RWPE1 (cell line): ENCODE measurements around the gene GSE1.

Source experiments
- CTCF ChIA-PET: fragments of 350-600 bp; sonication (Branson Sonifier 250); formaldehyde crosslinking; extraction: SDS; loops from one replicate; lab custom pipeline; 2021; lab: Yijun Ruan, JAX
- POLR2A ChIA-PET: fragments of 400-600 bp; formaldehyde crosslinking; extraction: SDS; loops from one replicate; lab custom pipeline; 2020; ENCODE audit warnings: antibody characterized with exemption; ENCODE audit not compliant: low non-redundant PET; lab: Yijun Ruan, JAX
- DNase-seq: peaks from one replicate; pipeline ENCODE4 v3.0.0; 2012; ENCODE audit warnings: low spot score
- H3K27ac ChIP-seq: fragments of 450-650 bp; 2 replicates; pipeline ENCODE4 v1.5.1; 2017
- TF ChIP-seq, protein P1 (sequence below): fragments of 450-650 bp; conservative IDR thresholded peaks from 2 replicates; pipeline ENCODE4 v1.5.1; 2017; ENCODE audit warnings: low read depth, mild to moderate bottlenecking

Gene GSE1

DNA sequence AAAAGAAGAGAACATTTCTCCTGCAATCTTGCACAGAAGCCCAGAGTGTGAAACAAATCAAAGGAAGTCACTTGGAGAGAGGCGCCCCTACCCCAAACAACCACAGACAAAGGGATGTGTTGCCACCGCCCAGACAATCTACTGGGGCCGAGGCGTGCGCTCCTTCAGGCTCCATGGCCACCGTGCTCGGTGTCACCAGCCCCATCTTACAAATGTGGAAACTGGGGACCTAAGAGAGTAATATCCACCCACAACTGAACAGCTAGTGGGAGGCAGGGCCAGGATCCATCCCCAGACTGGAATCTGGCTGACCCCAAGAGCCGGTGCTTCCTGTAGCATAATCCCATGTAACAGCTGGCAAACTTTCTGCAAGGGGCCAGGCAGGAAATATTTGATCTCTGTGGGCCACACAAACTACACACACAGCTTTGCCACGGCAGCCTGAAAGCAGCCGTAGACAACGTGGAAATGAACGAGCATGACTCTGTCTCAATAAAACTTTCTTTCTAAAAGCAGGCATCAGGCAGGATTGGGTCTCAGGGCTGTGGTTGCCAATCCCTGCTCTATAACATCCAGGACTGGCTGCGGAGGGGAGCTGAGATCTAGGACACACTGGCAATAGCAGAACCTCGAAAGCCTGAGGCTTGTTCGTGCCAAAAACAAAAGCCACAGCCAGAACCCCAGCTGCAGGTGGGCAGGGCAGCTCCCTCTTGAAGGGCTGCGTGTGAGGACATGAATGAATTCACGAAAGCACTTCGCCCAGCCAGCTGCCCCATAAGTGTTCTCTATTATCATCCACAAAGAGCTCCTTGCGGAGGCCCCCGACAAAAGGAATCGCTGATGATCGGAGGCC, 102.3 kb downstream of the GSE1 start:
- no peak for DNase-seq
- POLR2A ChIA-PET = no interaction called here
- H3K27ac ChIP-seq = peak overlapping the region; percentile 96
- TF ChIP-seq, protein P1, sequence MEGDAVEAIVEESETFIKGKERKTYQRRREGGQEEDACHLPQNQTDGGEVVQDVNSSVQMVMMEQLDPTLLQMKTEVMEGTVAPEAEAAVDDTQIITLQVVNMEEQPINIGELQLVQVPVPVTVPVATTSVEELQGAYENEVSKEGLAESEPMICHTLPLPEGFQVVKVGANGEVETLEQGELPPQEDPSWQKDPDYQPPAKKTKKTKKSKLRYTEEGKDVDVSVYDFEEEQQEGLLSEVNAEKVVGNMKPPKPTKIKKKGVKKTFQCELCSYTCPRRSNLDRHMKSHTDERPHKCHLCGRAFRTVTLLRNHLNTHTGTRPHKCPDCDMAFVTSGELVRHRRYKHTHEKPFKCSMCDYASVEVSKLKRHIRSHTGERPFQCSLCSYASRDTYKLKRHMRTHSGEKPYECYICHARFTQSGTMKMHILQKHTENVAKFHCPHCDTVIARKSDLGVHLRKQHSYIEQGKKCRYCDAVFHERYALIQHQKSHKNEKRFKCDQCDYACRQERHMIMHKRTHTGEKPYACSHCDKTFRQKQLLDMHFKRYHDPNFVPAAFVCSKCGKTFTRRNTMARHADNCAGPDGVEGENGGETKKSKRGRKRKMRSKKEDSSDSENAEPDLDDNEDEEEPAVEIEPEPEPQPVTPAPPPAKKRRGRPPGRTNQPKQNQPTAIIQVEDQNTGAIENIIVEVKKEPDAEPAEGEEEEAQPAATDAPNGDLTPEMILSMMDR = no peak
- CTCF ChIA-PET = interaction anchor here (0.6 kb wide), 1 partner anchor 1223 kb away, joined by 3 read pairs; no protein-coding TSS in a partner anchor

DNA sequence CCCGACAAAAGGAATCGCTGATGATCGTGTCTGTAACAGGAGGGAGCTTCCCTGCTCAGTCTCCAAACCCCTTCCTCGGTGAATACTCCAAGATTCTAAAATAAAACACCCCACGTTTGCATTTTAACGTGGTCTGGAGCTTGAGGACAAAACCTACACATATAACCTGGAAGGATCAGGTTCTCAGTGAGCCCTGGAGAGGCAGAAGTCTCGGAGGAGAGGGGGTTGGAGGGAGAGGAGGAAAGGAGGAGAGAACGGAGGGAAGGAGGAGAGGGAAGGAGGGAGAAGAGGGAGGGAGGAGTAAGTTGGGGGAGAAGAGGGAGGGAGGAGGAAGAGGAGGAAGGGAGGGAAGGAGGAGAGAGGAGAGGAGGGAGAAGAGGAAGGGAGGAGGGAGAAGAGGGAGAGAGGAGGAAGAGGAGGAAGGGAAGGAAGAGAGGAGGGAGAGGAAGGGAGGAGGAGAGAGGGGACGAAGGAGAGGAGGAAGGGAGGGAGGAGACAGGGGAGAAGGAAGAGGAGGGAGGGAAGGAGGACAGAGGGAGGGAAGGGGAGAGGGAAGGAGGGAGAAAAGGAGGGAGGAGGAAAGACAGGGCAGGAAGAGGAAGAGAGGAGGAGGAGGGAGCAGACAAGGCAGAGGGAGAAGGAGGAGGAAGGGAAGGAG, 103.0 kb downstream of the GSE1 start:
- TF ChIP-seq, protein P1 = no peak
- peak overlapping the region; percentile 96 for H3K27ac ChIP-seq
- ChIA-PET CTCF (no interaction called here), POLR2A (no interaction called here)
- DNase-seq = no peak

DNA sequence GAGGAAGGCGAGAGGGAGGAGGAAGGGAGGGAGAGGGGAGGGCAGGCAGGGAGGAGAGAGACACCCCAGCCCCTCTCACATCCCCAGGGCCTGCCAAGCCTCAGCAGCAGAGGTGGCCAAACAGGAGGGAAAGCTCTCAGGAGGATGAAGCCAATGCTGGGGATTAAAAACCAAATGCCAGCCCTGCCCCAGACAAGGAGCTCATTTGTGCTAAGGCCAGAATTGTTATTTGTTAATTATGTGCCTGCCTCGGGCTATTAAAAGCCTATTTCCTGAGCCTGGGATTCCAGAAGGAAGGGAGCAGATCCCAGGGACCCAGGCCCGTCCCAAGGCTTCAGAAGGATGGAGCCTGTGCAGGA, 103.5 kb downstream of the GSE1 start:
- ChIA-PET CTCF (interaction anchor here (1.1 to 1.2 kb wide), 2 partner anchors 41 to 76 kb away, joined by 3 read pairs; no protein-coding TSS in a partner anchor), POLR2A (no interaction called here)
- no peak for DNase-seq
- TF ChIP-seq, protein P1 = no peak
- peak overlapping the region; percentile 96 for H3K27ac ChIP-seq

DNA sequence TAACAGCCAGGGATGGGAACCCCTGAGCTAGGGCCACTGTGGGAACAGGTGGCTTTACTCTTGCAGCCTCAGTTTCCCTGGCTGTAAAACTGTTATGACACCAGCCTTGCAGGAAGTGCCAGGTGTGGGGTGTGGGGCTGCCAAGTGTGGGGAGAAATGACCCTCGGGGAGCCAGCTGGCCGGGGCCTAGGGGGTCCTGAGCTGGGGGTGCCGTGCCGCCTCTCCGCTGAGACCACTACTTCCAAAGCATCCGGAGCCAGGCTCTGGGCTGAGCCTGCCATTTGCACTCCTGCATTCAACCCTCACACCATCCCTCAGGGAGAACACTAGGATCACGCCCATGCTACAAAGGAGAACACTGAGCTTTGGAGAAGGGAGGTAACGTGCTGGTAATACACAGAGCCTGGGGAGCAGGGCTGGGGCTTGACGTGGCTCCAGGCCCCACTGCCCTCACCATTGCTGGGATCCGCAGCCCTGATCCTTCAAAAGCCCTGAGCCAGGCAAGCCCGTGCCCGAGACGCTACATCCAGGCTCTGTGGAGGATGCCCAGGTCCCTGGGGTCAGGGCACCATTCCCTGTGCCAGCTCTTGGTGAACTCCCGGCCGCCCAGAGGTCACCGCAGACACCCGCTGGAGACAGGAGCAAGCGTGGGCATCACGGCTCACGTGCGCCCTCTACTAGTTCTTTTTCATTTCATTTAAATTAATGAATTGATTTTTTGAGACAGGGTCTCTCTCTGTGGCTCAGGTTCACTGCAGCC, 104.5 kb downstream of the GSE1 start:
- POLR2A ChIA-PET = no interaction called here
- TF ChIP-seq, protein P1 = peak; percentile 73
- CTCF ChIA-PET = interaction anchor here (0.6 to 1.4 kb wide), 10 partner anchors 14 to 943 kb away, joined by 3 to 7 read pairs (median 3); no protein-coding TSS in a partner anchor
- peak overlapping the region; percentile 96 for H3K27ac ChIP-seq
- DNase-seq = no peak

DNA sequence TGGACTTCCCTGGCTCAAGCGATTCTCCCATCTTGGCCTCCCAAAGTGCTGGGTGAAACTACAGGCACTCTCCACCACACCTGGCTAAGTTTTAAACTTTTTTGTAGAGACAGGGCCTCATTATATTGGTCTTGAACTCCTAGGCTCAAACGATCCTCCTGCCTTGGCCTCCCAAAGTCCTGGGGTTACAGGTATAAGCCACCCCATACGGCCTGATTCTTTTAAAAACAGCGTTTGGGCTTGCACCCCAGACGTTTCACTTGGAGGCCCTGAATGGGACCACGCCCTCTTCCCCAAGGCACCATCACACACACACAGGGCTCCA, 105.0 kb downstream of the GSE1 start:
- TF ChIP-seq, protein P1 = peak; percentile 48; the same call in 1 of the 2 replicates
- H3K27ac ChIP-seq = peak overlapping the region; percentile 96
- CTCF ChIA-PET = interaction anchor here (1.0 to 1.4 kb wide), 2 partner anchors 28 to 34 kb away, joined by 3 to 6 read pairs; no protein-coding TSS in a partner anchor
- POLR2A ChIA-PET = interaction anchor here (1.0 kb wide), 1 partner anchor 29 kb away, joined by 4 read pairs; the partner anchor contains the start of gene GINS2
- no peak for DNase-seq

DNA sequence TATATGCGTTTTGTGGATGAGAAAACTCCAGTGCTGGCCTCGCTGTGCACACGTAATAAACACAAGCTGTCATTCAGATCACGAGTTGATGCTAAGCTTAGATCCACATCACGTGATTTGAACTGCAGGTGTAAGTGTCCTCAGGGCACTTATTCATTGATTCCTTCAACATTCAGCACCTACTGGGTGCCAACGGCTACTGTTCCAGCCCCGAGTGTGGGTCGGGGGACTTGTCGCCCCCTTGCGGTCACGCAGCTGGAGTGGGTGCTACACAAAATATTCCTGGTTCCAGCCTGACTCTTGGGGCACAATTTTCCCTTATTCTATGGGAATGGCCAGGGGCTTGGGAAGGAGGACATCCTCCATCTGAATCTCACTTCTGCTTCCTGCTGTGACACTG, 105.6 kb downstream of the GSE1 start:
- H3K27ac ChIP-seq = peak overlapping the region; percentile 96
- TF ChIP-seq, protein P1 = no peak
- POLR2A ChIA-PET = interaction anchor here (1.0 kb wide), 1 partner anchor 30 kb away, joined by 4 read pairs; the partner anchor contains the start of gene GINS2
- DNase-seq = no peak
- CTCF ChIA-PET = interaction anchor here (0.6 to 1.0 kb wide), 4 partner anchors 27 to 1664 kb away, joined by 3 to 4 read pairs (median 3); no protein-coding TSS in a partner anchor
